GM23338 (cell line): ENCODE data around the gene STEAP3.

Experiments used
- CREB1 ChIP-seq: fragments of 250-450 bp; sonication (Bioruptor Pico); IDR thresholded peaks from 2 replicates; pipeline ENCODE4 v1.5.0; 2020; ENCODE audit warnings: low read depth, mild to moderate bottlenecking, moderate library complexity
- CTCF ChIP-seq, 2 experiments: fragments of 200-600 bp in 1 of 2; sonication (generic) in 1 of 2; conservative IDR thresholded peaks; 2 replicates each; pipeline versions ENCODE4 v1.5.1 to v1.6.1; 2016 to 2017; ENCODE audit warnings: antibody characterized with exemption in 2 of 2, low read depth in 2 of 2, mild to moderate bottlenecking in 2 of 2, moderate library complexity in 1 of 2
- ETS1 ChIP-seq: IDR thresholded peaks from 2 replicates; pipeline ENCODE4 v1.6.1; 2016; ENCODE audit warnings: antibody characterized with exemption
- EZH2 ChIP-seq: fragments of 200-600 bp; sonication (generic); IDR thresholded peaks from one replicate; pipeline ENCODE4 v1.8.0; 2017; ENCODE audit warnings: antibody characterized with exemption, mild to moderate bottlenecking, low read depth; ENCODE audit not compliant: unreplicated experiment
- EZH2phosphoT487 ChIP-seq: fragments of 200-600 bp; sonication (generic); IDR thresholded peaks from one replicate; pipeline ENCODE4 v1.8.1; 2018; ENCODE audit warnings: antibody characterized with exemption; ENCODE audit not compliant: unreplicated experiment
- JUNB ChIP-seq: IDR thresholded peaks from one replicate; pipeline ENCODE4 v1.6.1; 2016; ENCODE audit warnings: antibody characterized with exemption; ENCODE audit not compliant: unreplicated experiment
- NANOG ChIP-seq: IDR thresholded peaks from 2 replicates; pipeline ENCODE4 v1.6.1; 2016; ENCODE audit warnings: antibody characterized with exemption, borderline replicate concordance
- POLR2AphosphoS5 ChIP-seq: IDR thresholded peaks from 2 replicates; pipeline ENCODE4 v1.6.1; 2016; ENCODE audit warnings: antibody characterized with exemption, low read depth
- REST ChIP-seq: IDR thresholded peaks from one replicate; pipeline ENCODE4 v1.6.1; 2018; ENCODE audit warnings: antibody characterized with exemption; ENCODE audit not compliant: unreplicated experiment
- STAT1 ChIP-seq: IDR thresholded peaks from one replicate; pipeline ENCODE4 v1.6.1; 2016; ENCODE audit warnings: antibody characterized with exemption; ENCODE audit not compliant: unreplicated experiment
- ZNF114 ChIP-seq: fragments of 250-450 bp; sonication (Bioruptor Pico); IDR thresholded peaks from 2 replicates; pipeline ENCODE4 v1.5.0; 2020; ENCODE audit warnings: mild to moderate bottlenecking, moderate library complexity
- ZNF331 ChIP-seq: fragments of 250-450 bp; sonication (Bioruptor Pico); IDR thresholded peaks from 2 replicates; pipeline ENCODE4 v1.5.0; 2020; ENCODE audit warnings: low read depth, mild to moderate bottlenecking, moderate library complexity
- ZNF462 ChIP-seq: fragments of 250-450 bp; sonication (Bioruptor Pico); IDR thresholded peaks from 2 replicates; pipeline ENCODE4 v1.5.0; 2020; ENCODE audit warnings: mild to moderate bottlenecking, moderate library complexity

DNA sequence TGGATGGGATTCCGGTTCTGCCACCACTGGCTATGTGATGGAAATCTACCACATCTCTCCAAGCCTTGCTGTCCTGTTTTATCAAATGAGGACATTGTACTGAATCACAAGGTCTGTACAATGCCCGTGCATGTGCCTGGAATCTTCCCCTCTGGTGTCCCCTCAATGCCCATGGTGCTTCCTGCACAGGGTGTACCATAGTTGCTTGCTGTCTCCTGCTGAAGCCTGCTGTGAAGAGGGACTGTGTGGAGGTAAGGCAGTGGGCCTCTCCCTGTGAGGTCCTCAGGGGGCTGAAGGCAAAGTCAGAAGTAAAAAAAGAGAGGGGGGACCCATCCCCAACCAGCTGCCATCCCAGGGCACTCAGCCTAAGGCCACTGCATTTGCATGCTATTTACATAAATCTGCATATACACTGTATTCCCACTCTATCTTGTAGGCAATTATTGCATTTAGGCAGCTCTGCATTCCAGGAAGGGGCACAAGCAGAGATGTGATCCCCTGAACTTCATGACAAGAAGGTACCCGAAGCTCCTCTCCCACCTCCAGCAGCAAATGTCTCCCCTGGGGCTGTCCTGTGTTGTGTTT lies 9.1 kb upstream of the STEAP3 start:
- no peak for TF ChIP-seq CTCF (conservative IDR thresholded peaks at IDR 0.05; ENCODE audit: low read depth in 2 of 2)
- TF ChIP-seq NANOG: no peak
- TF ChIP-seq REST: no peak
- TF ChIP-seq JUNB: no peak
- TF ChIP-seq POLR2AphosphoS5: no peak
- no peak for TF ChIP-seq EZH2
- no peak for TF ChIP-seq CREB1 (CRISPR knock-in tag)
- TF ChIP-seq ZNF462: no peak
- no peak for TF ChIP-seq EZH2phosphoT487
- TF ChIP-seq ZNF114: no peak
- TF ChIP-seq ETS1: no peak
- no peak for TF ChIP-seq STAT1
- no peak for TF ChIP-seq ZNF331
